Thyroid gland (tissue), 4 donors: ENCODE results near the gene KCNK13. TPM values are rescaled to one million over a fixed set of nuclear protein-coding genes. Genes with fewer than 3 reads are reported as not detected.
"Not testable (repeated sequence)": the region's sequence is repeated elsewhere in the genome, so short reads cannot be mapped to it uniquely, and the experiment has no call there.

Experiments
- DNase-seq, 2 donors: peaks; one replicate each; pipeline ENCODE4 v3.0.0-alpha.2; 2019
- H3K27ac ChIP-seq, 3 donors: fragments of 200-600 bp; sonication (generic); 1 replicate in 2 of 3; 2 replicates in 1 of 3; pipeline ENCODE4 v1.5.1; 2016 to 2019; ENCODE audit warnings: mild to moderate bottlenecking in 1 of 3, moderate library complexity in 1 of 3
- H3K27me3 ChIP-seq: fragments of 200-600 bp; sonication (generic); one replicate; pipeline ENCODE4 v1.5.1; 2019
- H3K36me3 ChIP-seq, 2 donors: fragments of 200-600 bp; sonication (generic); one replicate each; pipeline ENCODE4 v1.5.1; 2016 to 2019
- H3K4me1 ChIP-seq, 2 donors: fragments of 200-600 bp; sonication (generic); one replicate each; pipeline ENCODE4 v1.5.1; 2017 to 2019
- H3K4me3 ChIP-seq, 3 donors: fragments of 200-600 bp; sonication (generic); replicated peaks in 1 of 3; 1 replicate in 2 of 3; 2 replicates in 1 of 3; pipeline ENCODE4 v1.5.1; 2016; ENCODE audit warnings: mild to moderate bottlenecking in 1 of 3
- H3K9me3 ChIP-seq: fragments of 200-600 bp; sonication (generic); one replicate; pipeline ENCODE4 v1.5.1; 2017
- CTCF ChIP-seq, 6 experiments: fragments of 200-600 bp in 3 of 6; fragments of 450-650 bp in 3 of 6; sonication (generic) in 3 of 6; IDR thresholded peaks; one replicate each; pipeline ENCODE4 v1.5.1; 2016 to 2019; ENCODE audit warnings: antibody characterized with exemption in 6 of 6, mild to moderate bottlenecking in 2 of 6, inconsistent platforms in 1 of 6, moderate library complexity in 1 of 6
- POLR2A ChIP-seq, 2 donors: fragments of 450-650 bp; IDR thresholded peaks; one replicate each; pipeline ENCODE4 v1.6.1; 2017; ENCODE audit warnings: antibody characterized with exemption in 2 of 2, mild to moderate bottlenecking in 2 of 2, moderate library complexity in 1 of 2
- WGBS, 2 donors: methylation state at CpG; one replicate each; pipeline ENCODE4 v1.1.5; 2017; 5-methylcytosine and 5-hydroxymethylcytosine counted together
- intact Hi-C: fragments of 100-400 bp; cut with DNase I; formaldehyde crosslinking; loops from one replicate; pipeline ENCODE4 v1.15.1; 2023
- total RNA-seq, 4 donors: library from RNA; depleted of rRNA; stranded (reverse); fragments of >200 nt; gene quantifications; one replicate each; pipeline ENCODE4 v1.2.3, GENCODE V29; 2016

Gene KCNK13
- total RNA-seq, 4 donors from 2014 or later = 4.0 to 7.2 (median 4.9) TPM

GRCh38 chr14:90079576-90079975 lies 17.8 kb downstream of the KCNK13 start:
- TF ChIP-seq CTCF (IDR thresholded peaks at IDR 0.05) = no peak
- no peak for TF ChIP-seq POLR2A (IDR thresholded peaks at IDR 0.05)
- no peaks in the 10 kb centered on the region for H3K4me1 ChIP-seq
- DNase-seq = no peak
- H3K36me3 ChIP-seq = no peaks in the 10 kb centered on the region
- no peaks in the 10 kb centered on the region for H3K27me3 ChIP-seq
- H3K27ac ChIP-seq = no peak overlapping the region
- intact Hi-C loops = no loop called here
- no peaks in the 10 kb centered on the region for H3K9me3 ChIP-seq
- H3K4me3 ChIP-seq = no peak overlapping the region
- WGBS, 2 donors = 87 to 94% methylated on average over 2 of the region's 2 CpGs

DNA sequence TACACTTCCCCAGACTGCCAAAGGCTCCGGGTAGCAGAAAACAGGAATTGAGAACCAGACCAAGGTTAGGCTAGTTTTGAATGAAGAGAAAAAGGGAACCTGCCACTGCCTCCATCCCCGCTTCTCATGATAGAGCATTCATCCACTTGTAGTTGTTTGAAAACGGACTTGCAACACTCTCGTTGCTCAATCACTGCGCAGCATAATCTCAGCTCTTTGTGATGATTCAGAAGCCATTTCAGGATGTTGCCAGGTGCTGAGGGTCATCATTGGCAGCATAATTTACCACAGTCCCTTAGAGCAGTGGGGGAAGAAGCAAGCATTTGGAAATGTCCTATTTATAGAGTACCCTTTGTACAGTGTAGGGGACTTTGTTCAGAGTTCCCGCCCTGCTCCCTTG lies 25.6 kb downstream of the KCNK13 start:
- intact Hi-C loops = no loop called here
- Histone ChIP-seq H3K4me1 (peaks cover 24 to 44% of the 10 kb centered on the region in 2 donors), H3K9me3 (no peaks in the 10 kb centered on the region), H3K27ac (no peak overlapping the region), H3K27me3 (no peaks in the 10 kb centered on the region), H3K36me3 (no peaks in the 10 kb centered on the region), H3K4me3 (no peak overlapping the region)
- TF ChIP-seq POLR2A (IDR thresholded peaks at IDR 0.05) = no peak
- TF ChIP-seq CTCF (IDR thresholded peaks at IDR 0.05) = no peak
- WGBS, 2 donors = 66 to 85% methylated on average over 6 of the region's 6 CpGs
- DNase-seq = peak; percentile 13 to 43

DNA sequence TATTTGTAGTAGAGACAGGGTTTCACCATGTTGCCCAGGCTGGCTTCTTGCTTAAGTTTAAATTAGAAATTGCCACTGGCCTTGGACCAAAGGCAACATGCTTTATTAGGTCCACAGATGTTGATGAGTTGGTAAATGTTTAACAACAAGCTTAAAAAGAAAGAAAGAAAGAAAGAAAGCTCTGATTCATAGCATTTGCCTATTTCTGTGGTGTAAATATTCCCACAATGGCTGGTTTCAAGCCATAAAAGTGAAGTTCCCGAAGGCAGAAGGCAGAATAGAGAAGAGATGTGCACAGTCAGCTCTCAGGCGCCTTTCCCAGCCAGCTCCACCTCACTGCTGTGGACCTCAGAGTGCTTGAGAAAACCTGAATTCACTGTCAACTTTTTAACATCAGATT lies 26.4 kb downstream of the KCNK13 start:
- Histone ChIP-seq H3K36me3 (no peaks in the 10 kb centered on the region), H3K27ac (peak overlapping the region in 2 of 3 donors; percentile 78 to 87), H3K27me3 (no peaks in the 10 kb centered on the region), H3K4me1 (peaks cover 26 to 46% of the 10 kb centered on the region in 2 donors), H3K4me3 (no peak overlapping the region), H3K9me3 (no peaks in the 10 kb centered on the region)
- intact Hi-C loops = no loop called here
- DNase-seq = no peak
- 74 to 77% methylated on average over 2 of the region's 2 CpGs for WGBS, 2 donors
- TF ChIP-seq POLR2A (IDR thresholded peaks at IDR 0.05) (no peak), CTCF (IDR thresholded peaks at IDR 0.05) (no peak)

DNA sequence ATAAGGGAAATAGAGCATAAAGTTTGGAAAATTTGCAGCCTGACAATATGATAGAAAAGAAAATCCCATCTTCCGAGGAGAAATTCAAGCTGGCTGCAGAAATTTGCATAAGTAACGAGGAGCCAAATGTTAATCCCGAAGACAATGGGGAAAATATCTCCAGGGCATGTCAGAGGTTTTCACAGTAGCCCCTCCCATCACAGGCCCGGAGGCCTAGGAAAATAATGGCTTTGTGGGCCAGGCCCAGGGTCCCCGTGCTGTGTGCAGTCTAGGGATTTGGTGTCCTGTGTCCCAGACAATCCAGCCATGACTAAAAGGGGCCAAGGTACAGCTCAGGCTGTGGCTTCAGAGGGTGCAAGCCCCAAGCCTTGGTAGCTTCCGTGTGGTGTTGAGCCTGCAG lies 27.7 kb downstream of the KCNK13 start:
- WGBS, 2 donors = 36 to 44% methylated on average over 5 to 6 of the region's 6 CpGs
- DNase-seq, intact Hi-C loops, H3K4me3 ChIP-seq, H3K36me3 ChIP-seq, H3K9me3 ChIP-seq, H3K27me3 ChIP-seq: not testable (repeated sequence)
- peaks cover 33 to 58% of the 10 kb centered on the region in 2 donors for H3K4me1 ChIP-seq
- H3K27ac ChIP-seq = peak overlapping the region in 2 of 3 donors; percentile 78 to 87

- peak; percentile 67 to 69 for DNase-seq
- peaks cover 33 to 58% of the 10 kb centered on the region in 2 donors for H3K4me1 ChIP-seq
- H3K9me3 ChIP-seq = no peaks in the 10 kb centered on the region
- no peak overlapping the region for H3K4me3 ChIP-seq
- TF ChIP-seq CTCF (IDR thresholded peaks at IDR 0.05) (no peak), POLR2A (IDR thresholded peaks at IDR 0.05) (no peak)
- H3K27ac ChIP-seq = peak overlapping the region; percentile 56 to 87 (median 78)
- H3K36me3 ChIP-seq = no peaks in the 10 kb centered on the region
- H3K27me3 ChIP-seq = no peaks in the 10 kb centered on the region
- intact Hi-C loops = no loop called here
- 0 to 6% methylated on average over 1 of the region's 1 CpG for WGBS, 2 donors
These were observed 29.6 kb downstream of the KCNK13 start for GRCh38 chr14:90091393-90091792.
